Upper lobe of left lung (tissue), 4 donors: ENCODE measurements around the gene FKBP5.

Source experiments
- POLR2A ChIP-seq, 4 donors: fragments of 450-650 bp; IDR thresholded peaks; one replicate each; pipeline ENCODE4 v1.5.1; 2016 to 2017; ENCODE audit warnings: antibody characterized with exemption in 4 of 4, mild to moderate bottlenecking in 2 of 4
- POLR2AphosphoS5 ChIP-seq, 2 donors: sonication (generic); formaldehyde crosslinking; IDR thresholded peaks; one replicate each; pipeline ENCODE4 v1.5.1; 2017; ENCODE audit warnings: antibody characterized with exemption in 2 of 2
- TF ChIP-seq, protein P1 (sequence below), 6 experiments: fragments of 450-650 bp in 4 of 6; fragments of 200-600 bp in 2 of 6; sonication (generic) in 2 of 6; IDR thresholded peaks; one replicate each; pipeline ENCODE4 v1.5.1; 2016 to 2019; ENCODE audit warnings: antibody characterized with exemption in 6 of 6

- TF ChIP-seq, protein P1, sequence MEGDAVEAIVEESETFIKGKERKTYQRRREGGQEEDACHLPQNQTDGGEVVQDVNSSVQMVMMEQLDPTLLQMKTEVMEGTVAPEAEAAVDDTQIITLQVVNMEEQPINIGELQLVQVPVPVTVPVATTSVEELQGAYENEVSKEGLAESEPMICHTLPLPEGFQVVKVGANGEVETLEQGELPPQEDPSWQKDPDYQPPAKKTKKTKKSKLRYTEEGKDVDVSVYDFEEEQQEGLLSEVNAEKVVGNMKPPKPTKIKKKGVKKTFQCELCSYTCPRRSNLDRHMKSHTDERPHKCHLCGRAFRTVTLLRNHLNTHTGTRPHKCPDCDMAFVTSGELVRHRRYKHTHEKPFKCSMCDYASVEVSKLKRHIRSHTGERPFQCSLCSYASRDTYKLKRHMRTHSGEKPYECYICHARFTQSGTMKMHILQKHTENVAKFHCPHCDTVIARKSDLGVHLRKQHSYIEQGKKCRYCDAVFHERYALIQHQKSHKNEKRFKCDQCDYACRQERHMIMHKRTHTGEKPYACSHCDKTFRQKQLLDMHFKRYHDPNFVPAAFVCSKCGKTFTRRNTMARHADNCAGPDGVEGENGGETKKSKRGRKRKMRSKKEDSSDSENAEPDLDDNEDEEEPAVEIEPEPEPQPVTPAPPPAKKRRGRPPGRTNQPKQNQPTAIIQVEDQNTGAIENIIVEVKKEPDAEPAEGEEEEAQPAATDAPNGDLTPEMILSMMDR (IDR thresholded peaks at IDR 0.05) = no peak
- TF ChIP-seq POLR2A (IDR thresholded peaks at IDR 0.05) (no peak), POLR2AphosphoS5 (IDR thresholded peaks at IDR 0.05) (no peak)
These were observed 41.3 kb downstream of the FKBP5 start for GRCh38 chr6:35647400-35647799.
